ENCODE measurements around the gene IL21R.
"Not testable (repeated sequence)": the region's sequence is repeated elsewhere in the genome, so short reads cannot be mapped to it uniquely, and the experiment has no call there.

The IL21R gene

DNA sequence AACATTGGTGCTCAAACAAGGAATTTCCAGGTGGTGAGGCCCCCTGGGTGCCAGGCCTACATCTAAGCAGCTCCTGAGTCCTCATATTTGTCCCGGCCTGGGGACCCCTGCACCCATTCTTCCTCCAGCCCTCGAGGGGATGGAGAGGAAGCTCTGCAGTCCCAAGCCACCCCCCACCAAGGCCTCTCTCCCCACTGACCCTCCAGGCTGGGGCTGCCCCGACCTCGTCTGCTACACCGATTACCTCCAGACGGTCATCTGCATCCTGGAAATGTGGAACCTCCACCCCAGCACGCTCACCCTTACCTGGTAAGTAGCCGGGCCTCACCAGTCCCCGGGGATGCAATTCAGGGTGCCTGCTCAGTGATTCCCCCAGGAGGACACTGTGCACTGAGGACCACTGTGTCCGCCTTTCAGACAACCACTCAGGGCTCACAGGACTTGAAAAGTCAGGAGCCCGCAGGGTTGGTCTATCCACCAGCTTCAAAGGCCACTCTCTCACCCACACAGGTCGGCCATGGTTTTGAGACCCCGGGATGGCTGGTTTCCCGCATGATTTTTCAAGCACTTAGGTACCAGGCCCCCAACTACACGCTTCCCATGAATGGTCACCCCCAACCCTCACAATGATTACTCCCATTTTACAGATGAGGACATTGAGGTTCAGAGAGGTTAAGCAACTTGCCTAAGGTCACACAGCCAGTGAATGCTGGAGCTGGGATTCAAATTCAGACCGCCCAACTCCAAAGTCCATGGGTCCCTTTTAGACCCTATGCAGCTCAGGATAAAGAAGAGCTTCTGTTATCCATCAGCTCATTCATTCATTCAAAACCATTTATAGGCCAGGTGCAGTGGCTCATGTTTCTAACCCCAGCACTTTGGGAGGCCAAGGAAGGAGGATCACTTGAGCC lies 32.4 kb downstream of the IL21R start:
- Histone ChIP-seq H3K9me2 (replicated peaks; ENCODE audit: control insufficient read depth, low read length) (no peaks in the 10 kb centered on the region), H3K4me2 (ENCODE audit: low read length) (no peak overlapping the region), H3F3A (ENCODE audit: control insufficient read depth, insufficient read depth) (0 out of 2 replicates have a peak, but pooled peaks cover 2% of the 10 kb centered on the region), H3K79me2 (ENCODE audit: control insufficient read depth, low read length) (peaks cover 9% of the 10 kb centered on the region), H3K27me3 (ENCODE audit: control insufficient read depth, low read length) (no peaks in the 10 kb centered on the region), H3K4me1 (ENCODE audit: control insufficient read depth, low read length) (peaks cover 35% of the 10 kb centered on the region), H3K4me3 (ENCODE audit: low read length) (no peak overlapping the region), H3K27ac (ENCODE audit: low read depth, low read length) (no peak overlapping the region), H3K9me3 (ENCODE audit: control insufficient read depth, insufficient read depth, low read length) (no peaks in the 10 kb centered on the region), H4K20me1 (ENCODE audit: control insufficient read depth, insufficient read depth, low read depth, low read length) (peaks cover 1% of the 10 kb centered on the region; the same call in 1 of the 2 replicates), H3K36me3 (ENCODE audit: control insufficient read depth, low read length) (peaks cover 91% of the 10 kb centered on the region)
- TF ChIP-seq, protein P1, sequence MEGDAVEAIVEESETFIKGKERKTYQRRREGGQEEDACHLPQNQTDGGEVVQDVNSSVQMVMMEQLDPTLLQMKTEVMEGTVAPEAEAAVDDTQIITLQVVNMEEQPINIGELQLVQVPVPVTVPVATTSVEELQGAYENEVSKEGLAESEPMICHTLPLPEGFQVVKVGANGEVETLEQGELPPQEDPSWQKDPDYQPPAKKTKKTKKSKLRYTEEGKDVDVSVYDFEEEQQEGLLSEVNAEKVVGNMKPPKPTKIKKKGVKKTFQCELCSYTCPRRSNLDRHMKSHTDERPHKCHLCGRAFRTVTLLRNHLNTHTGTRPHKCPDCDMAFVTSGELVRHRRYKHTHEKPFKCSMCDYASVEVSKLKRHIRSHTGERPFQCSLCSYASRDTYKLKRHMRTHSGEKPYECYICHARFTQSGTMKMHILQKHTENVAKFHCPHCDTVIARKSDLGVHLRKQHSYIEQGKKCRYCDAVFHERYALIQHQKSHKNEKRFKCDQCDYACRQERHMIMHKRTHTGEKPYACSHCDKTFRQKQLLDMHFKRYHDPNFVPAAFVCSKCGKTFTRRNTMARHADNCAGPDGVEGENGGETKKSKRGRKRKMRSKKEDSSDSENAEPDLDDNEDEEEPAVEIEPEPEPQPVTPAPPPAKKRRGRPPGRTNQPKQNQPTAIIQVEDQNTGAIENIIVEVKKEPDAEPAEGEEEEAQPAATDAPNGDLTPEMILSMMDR (IDR thresholded peaks at IDR 0.05; ENCODE audit: low read depth, low read length, poor library complexity, severe bottlenecking): no peak
- TF ChIP-seq EZH2phosphoT487 (IDR thresholded peaks at IDR 0.05; ENCODE audit: borderline replicate concordance, low read length): no peak

DNA sequence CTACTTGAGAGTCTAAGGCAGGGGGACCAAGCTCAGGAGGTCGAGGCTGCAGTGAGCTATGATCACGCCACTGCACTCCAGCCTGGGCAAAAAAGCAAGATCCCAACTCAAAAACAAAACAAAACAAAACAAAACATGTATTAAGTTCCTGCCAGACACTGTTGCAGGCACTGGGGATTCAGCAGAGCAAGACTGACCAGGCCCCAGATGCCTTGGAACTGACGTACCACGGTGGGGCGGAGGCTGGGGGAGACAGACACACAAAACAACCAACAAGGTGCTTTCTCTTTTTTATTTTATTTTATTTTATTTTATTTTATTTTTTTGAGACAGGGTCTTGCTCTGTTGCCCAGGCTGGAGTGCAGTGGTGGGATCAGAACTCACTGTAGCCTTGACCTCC lies 33.2 kb downstream of the IL21R start:
- H3K4me2 ChIP-seq (ENCODE audit: low read length); H3K27ac ChIP-seq (ENCODE audit: low read depth, low read length); H3F3A ChIP-seq (ENCODE audit: control insufficient read depth, insufficient read depth); H3K9me2 ChIP-seq (replicated peaks; ENCODE audit: control insufficient read depth, low read length); H3K27me3 ChIP-seq (ENCODE audit: control insufficient read depth, low read length); H3K9me3 ChIP-seq (ENCODE audit: control insufficient read depth, insufficient read depth, low read length); H4K20me1 ChIP-seq (ENCODE audit: control insufficient read depth, insufficient read depth, low read depth, low read length); H3K4me3 ChIP-seq (ENCODE audit: low read length); H3K79me2 ChIP-seq (ENCODE audit: control insufficient read depth, low read length): not testable (repeated sequence)
- H3K4me1 ChIP-seq (ENCODE audit: control insufficient read depth, low read length): peaks cover 28% of the 10 kb centered on the region
- peaks cover 91% of the 10 kb centered on the region for H3K36me3 ChIP-seq (ENCODE audit: control insufficient read depth, low read length)

DNA sequence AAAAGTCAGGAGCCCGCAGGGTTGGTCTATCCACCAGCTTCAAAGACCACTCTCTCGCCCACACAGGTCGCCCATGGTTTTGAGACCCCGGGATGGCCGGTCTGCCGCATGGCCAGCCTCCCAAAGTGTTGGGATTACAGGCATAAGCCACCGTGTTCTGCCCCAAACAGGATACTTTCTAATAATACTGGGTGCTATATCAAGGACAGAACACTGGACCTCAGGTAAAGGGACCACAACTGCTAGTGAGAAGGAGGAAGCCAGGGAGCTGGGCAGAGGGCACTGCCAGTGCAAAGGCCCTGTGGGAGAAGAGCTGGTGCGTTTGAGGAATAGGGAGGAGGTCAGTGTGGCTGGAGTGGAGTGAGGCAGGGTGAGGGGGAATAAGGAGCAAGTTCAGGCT lies 34.1 kb downstream of the IL21R start:
- no peak overlapping the region for H3K27ac ChIP-seq (ENCODE audit: low read depth, low read length)
- peaks cover 89% of the 10 kb centered on the region for H3K36me3 ChIP-seq (ENCODE audit: control insufficient read depth, low read length)
- H3K4me1 ChIP-seq (ENCODE audit: control insufficient read depth, low read length): peaks cover 19% of the 10 kb centered on the region

More for the DNA sequence above, 34.1 kb downstream of the IL21R start:
- Histone ChIP-seq H3K9me3 (ENCODE audit: control insufficient read depth, insufficient read depth, low read length) (no peaks in the 10 kb centered on the region), H3K4me3 (ENCODE audit: low read length) (no peak overlapping the region), H3K27me3 (ENCODE audit: control insufficient read depth, low read length) (no peaks in the 10 kb centered on the region), H4K20me1 (ENCODE audit: control insufficient read depth, insufficient read depth, low read depth, low read length) (peaks cover 4% of the 10 kb centered on the region; the same call in 1 of the 2 replicates), H3K79me2 (ENCODE audit: control insufficient read depth, low read length) (no peaks in the 10 kb centered on the region; the same call in 1 of the 2 replicates), H3K4me2 (ENCODE audit: low read length) (no peak overlapping the region), H3K9me2 (replicated peaks; ENCODE audit: control insufficient read depth, low read length) (no peaks in the 10 kb centered on the region), H3F3A (ENCODE audit: control insufficient read depth, insufficient read depth) (0 out of 2 replicates have a peak, but pooled peaks cover 2% of the 10 kb centered on the region)
- TF ChIP-seq, protein P1 (IDR thresholded peaks at IDR 0.05; ENCODE audit: low read depth, low read length, poor library complexity, severe bottlenecking): no peak
- TF ChIP-seq EZH2phosphoT487 (IDR thresholded peaks at IDR 0.05; ENCODE audit: borderline replicate concordance, low read length): no peak
